Measurements from ENCODE around the gene CMTM8. TPM values are rescaled to one million over a fixed set of nuclear protein-coding genes. Genes with fewer than 3 reads are reported as not detected.
A peak's percentile ranks its signal among the peaks of the same experiment; 100 is the strongest.

The CMTM8 gene
- total RNA-seq, 1 donor from 2014 or later: 5.1 TPM

GRCh38 chr3:32321095-32321790 is 82.8 kb downstream of the CMTM8 start:
- no peak overlapping the region for H3K4me3 Mint-ChIP-seq (ENCODE audit: unreplicated experiment)
- H3K4me1 Mint-ChIP-seq (ENCODE audit: unreplicated experiment): peaks cover 23% of the 10 kb centered on the region
- no peaks in the 10 kb centered on the region for H3K27me3 Mint-ChIP-seq (ENCODE audit: unreplicated experiment)
- H3K27ac Mint-ChIP-seq (ENCODE audit: unreplicated experiment): peak overlapping the region; percentile 24
- TF ChIP-seq CTCF (IDR thresholded peaks at IDR 0.05): no peak
- no peaks in the 10 kb centered on the region for H3K9me3 Mint-ChIP-seq (ENCODE audit: unreplicated experiment)
- no peak for DNase-seq (ENCODE audit: extremely low spot score, unreplicated experiment)
- H3K36me3 Mint-ChIP-seq (ENCODE audit: unreplicated experiment): no peaks in the 10 kb centered on the region

- no peak for DNase-seq (ENCODE audit: extremely low spot score, unreplicated experiment)
- Mint-ChIP-seq H3K9me3 (ENCODE audit: unreplicated experiment) (no peaks in the 10 kb centered on the region), H3K27ac (ENCODE audit: unreplicated experiment) (no peak overlapping the region), H3K4me3 (ENCODE audit: unreplicated experiment) (no peak overlapping the region), H3K36me3 (ENCODE audit: unreplicated experiment) (no peaks in the 10 kb centered on the region), H3K27me3 (ENCODE audit: unreplicated experiment) (no peaks in the 10 kb centered on the region), H3K4me1 (ENCODE audit: unreplicated experiment) (peaks cover 20% of the 10 kb centered on the region)
- TF ChIP-seq CTCF (IDR thresholded peaks at IDR 0.05): no peak
Observed at GRCh38 chr3:32322311-32322710, 83.8 kb downstream of the CMTM8 start.

- no peak for TF ChIP-seq CTCF (IDR thresholded peaks at IDR 0.05)
- Mint-ChIP-seq H3K36me3 (ENCODE audit: unreplicated experiment) (no peaks in the 10 kb centered on the region), H3K9me3 (ENCODE audit: unreplicated experiment) (no peaks in the 10 kb centered on the region), H3K4me3 (ENCODE audit: unreplicated experiment) (no peak overlapping the region), H3K4me1 (ENCODE audit: unreplicated experiment) (peaks cover 20% of the 10 kb centered on the region), H3K27ac (ENCODE audit: unreplicated experiment) (no peak overlapping the region), H3K27me3 (ENCODE audit: unreplicated experiment) (no peaks in the 10 kb centered on the region)
- DNase-seq (ENCODE audit: extremely low spot score, unreplicated experiment): no peak
Observed at GRCh38 chr3:32323604-32324003, 85.1 kb downstream of the CMTM8 start.

GRCh38 chr3:32325201-32325600 is 86.7 kb downstream of the CMTM8 start:
- no peaks in the 10 kb centered on the region for H3K9me3 Mint-ChIP-seq (ENCODE audit: unreplicated experiment)
- no peak for DNase-seq (ENCODE audit: extremely low spot score, unreplicated experiment)
- no peaks in the 10 kb centered on the region for H3K27me3 Mint-ChIP-seq (ENCODE audit: unreplicated experiment)
- H3K4me3 Mint-ChIP-seq (ENCODE audit: unreplicated experiment): no peak overlapping the region
- no peak overlapping the region for H3K27ac Mint-ChIP-seq (ENCODE audit: unreplicated experiment)
- no peaks in the 10 kb centered on the region for H3K36me3 Mint-ChIP-seq (ENCODE audit: unreplicated experiment)
- H3K4me1 Mint-ChIP-seq (ENCODE audit: unreplicated experiment): peaks cover 16% of the 10 kb centered on the region
- TF ChIP-seq CTCF (IDR thresholded peaks at IDR 0.05): no peak

- no peaks in the 10 kb centered on the region for H3K27me3 Mint-ChIP-seq (ENCODE audit: unreplicated experiment)
- peaks cover 4% of the 10 kb centered on the region for H3K9me3 Mint-ChIP-seq (ENCODE audit: unreplicated experiment)
- no peaks in the 10 kb centered on the region for H3K36me3 Mint-ChIP-seq (ENCODE audit: unreplicated experiment)
- TF ChIP-seq CTCF (IDR thresholded peaks at IDR 0.05): no peak
- no peak overlapping the region for H3K4me3 Mint-ChIP-seq (ENCODE audit: unreplicated experiment)
- peaks cover 12% of the 10 kb centered on the region for H3K4me1 Mint-ChIP-seq (ENCODE audit: unreplicated experiment)
- no peak overlapping the region for H3K27ac Mint-ChIP-seq (ENCODE audit: unreplicated experiment)
- DNase-seq (ENCODE audit: extremely low spot score, unreplicated experiment): no peak
Observed at GRCh38 chr3:32325927-32326326, 87.4 kb downstream of the CMTM8 start.
